ENCODE results near the gene GLCCI1. TPM values are rescaled to one million over a fixed set of nuclear protein-coding genes. Genes with fewer than 3 reads are reported as not detected.

The GLCCI1 gene
- total and polyA plus RNA-seq, 10 of the 15 experiments (the other 5 are each of a cell fraction or from before 2014, with no cell fraction given) = 12.6 to 92.0 (median 27.6) TPM

- TF ChIP-seq, protein P1, sequence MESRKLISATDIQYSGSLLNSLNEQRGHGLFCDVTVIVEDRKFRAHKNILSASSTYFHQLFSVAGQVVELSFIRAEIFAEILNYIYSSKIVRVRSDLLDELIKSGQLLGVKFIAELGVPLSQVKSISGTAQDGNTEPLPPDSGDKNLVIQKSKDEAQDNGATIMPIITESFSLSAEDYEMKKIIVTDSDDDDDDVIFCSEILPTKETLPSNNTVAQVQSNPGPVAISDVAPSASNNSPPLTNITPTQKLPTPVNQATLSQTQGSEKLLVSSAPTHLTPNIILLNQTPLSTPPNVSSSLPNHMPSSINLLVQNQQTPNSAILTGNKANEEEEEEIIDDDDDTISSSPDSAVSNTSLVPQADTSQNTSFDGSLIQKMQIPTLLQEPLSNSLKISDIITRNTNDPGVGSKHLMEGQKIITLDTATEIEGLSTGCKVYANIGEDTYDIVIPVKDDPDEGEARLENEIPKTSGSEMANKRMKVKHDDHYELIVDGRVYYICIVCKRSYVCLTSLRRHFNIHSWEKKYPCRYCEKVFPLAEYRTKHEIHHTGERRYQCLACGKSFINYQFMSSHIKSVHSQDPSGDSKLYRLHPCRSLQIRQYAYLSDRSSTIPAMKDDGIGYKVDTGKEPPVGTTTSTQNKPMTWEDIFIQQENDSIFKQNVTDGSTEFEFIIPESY (IDR thresholded peaks at IDR 0.05) = no peak
- no peak for TF ChIP-seq EGR1 (IDR thresholded peaks at IDR 0.05; ENCODE audit: borderline replicate concordance in 1 of 2, low read depth in 2 of 2, low read length in 2 of 2)
- TF ChIP-seq, protein P2, sequence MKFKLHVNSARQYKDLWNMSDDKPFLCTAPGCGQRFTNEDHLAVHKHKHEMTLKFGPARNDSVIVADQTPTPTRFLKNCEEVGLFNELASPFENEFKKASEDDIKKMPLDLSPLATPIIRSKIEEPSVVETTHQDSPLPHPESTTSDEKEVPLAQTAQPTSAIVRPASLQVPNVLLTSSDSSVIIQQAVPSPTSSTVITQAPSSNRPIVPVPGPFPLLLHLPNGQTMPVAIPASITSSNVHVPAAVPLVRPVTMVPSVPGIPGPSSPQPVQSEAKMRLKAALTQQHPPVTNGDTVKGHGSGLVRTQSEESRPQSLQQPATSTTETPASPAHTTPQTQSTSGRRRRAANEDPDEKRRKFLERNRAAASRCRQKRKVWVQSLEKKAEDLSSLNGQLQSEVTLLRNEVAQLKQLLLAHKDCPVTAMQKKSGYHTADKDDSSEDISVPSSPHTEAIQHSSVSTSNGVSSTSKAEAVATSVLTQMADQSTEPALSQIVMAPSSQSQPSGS (IDR thresholded peaks at IDR 0.05; ENCODE audit: low read length) = peak; percentile 52; the same call in 1 of the 2 replicates
- TF ChIP-seq PML (IDR thresholded peaks at IDR 0.05; ENCODE audit: low read length) = no peak
- no peak for TF ChIP-seq ZNF384 (IDR thresholded peaks at IDR 0.05; ENCODE audit: borderline replicate concordance, low read depth, low read length)
- TF ChIP-seq IRF4 (IDR thresholded peaks at IDR 0.05; ENCODE audit: low read depth, low read length) = no peak
- no peak for TF ChIP-seq SP1 (IDR thresholded peaks at IDR 0.05; ENCODE audit: low read depth, low read length)
- TF ChIP-seq RFX5 (IDR thresholded peaks at IDR 0.05; ENCODE audit: low read depth, low read length) = no peak
- peak; percentile 39 to 43; a peak in 1 of 4 replicates for TF ChIP-seq IKZF2 (IDR thresholded peaks at IDR 0.05)
- no peak for TF ChIP-seq YBX1 (IDR thresholded peaks at IDR 0.05)
- no peak for TF ChIP-seq SUZ12 (IDR thresholded peaks at IDR 0.05; ENCODE audit: unreplicated experiment)
- TF ChIP-seq NFIC (IDR thresholded peaks at IDR 0.05; ENCODE audit: low read depth, low read length) = peak; percentile 25; the same call in 1 of the 2 replicates
- peak; percentile 17 for TF ChIP-seq MEF2B (IDR thresholded peaks at IDR 0.05; ENCODE audit: partially characterized antibody, poor library complexity, severe bottlenecking)
- TF ChIP-seq MXI1 (IDR thresholded peaks at IDR 0.05; ENCODE audit: low read depth, low read length) = no peak
- TF ChIP-seq GATAD2B (conservative IDR thresholded peaks at IDR 0.05; ENCODE audit: low read depth) = no peak
- no peak for TF ChIP-seq CHD2 (IDR thresholded peaks at IDR 0.05; ENCODE audit: borderline replicate concordance, low read depth, low read length)
- TF ChIP-seq, protein P3, sequence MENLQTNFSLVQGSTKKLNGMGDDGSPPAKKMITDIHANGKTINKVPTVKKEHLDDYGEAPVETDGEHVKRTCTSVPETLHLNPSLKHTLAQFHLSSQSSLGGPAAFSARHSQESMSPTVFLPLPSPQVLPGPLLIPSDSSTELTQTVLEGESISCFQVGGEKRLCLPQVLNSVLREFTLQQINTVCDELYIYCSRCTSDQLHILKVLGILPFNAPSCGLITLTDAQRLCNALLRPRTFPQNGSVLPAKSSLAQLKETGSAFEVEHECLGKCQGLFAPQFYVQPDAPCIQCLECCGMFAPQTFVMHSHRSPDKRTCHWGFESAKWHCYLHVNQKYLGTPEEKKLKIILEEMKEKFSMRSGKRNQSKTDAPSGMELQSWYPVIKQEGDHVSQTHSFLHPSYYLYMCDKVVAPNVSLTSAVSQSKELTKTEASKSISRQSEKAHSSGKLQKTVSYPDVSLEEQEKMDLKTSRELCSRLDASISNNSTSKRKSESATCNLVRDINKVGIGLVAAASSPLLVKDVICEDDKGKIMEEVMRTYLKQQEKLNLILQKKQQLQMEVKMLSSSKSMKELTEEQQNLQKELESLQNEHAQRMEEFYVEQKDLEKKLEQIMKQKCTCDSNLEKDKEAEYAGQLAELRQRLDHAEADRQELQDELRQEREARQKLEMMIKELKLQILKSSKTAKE (IDR thresholded peaks at IDR 0.05; ENCODE audit: low read depth, poor library complexity, severe bottlenecking) = no peak
- TF ChIP-seq PKNOX1 (IDR thresholded peaks at IDR 0.05) = no peak
- TF ChIP-seq POLR2A (IDR thresholded peaks at IDR 0.05; ENCODE audit: low read depth, low read length) = no peak
- no peak for TF ChIP-seq TBL1XR1 (IDR thresholded peaks at IDR 0.05; ENCODE audit: low read depth, low read length)
- TF ChIP-seq SPI1 (IDR thresholded peaks at IDR 0.05; ENCODE audit: borderline replicate concordance, insufficient read depth, low read depth, low read length) = no peak
- peak; percentile 26; the same call in 1 of the 2 replicates for TF ChIP-seq ZNF687 (IDR thresholded peaks at IDR 0.05)
Observed at GRCh38 chr7:8121243-8121642, 152.6 kb downstream of the GLCCI1 start (continued).
